Epithelial cell of esophagus (primary cell): Measurements from ENCODE around the gene CD1D.
"Not testable (repeated sequence)": the region's sequence is repeated elsewhere in the genome, so short reads cannot be mapped to it uniquely, and the experiment has no call there.

Source experiments
- DNase-seq: peaks from one replicate; pipeline ENCODE4 v3.0.0; 2010; ENCODE audit warnings: low read depth
- H3K4me3 ChIP-seq: 2 replicates; pipeline ENCODE4 v1.5.1; 2011; ENCODE audit warnings: mild to moderate bottlenecking, low read length, control low read depth
- CTCF ChIP-seq: IDR thresholded peaks from 2 replicates; pipeline ENCODE4 v1.5.1; 2011; ENCODE audit warnings: low read depth, mild to moderate bottlenecking, low read length, control low read depth, inconsistent platforms; ENCODE audit not compliant: insufficient read depth; ENCODE audit errors: missing control alignments

CD1D gene

GRCh38 chr1:158169105-158169504 is 11.6 kb upstream of the CD1D start:
- no peak overlapping the region for H3K4me3 ChIP-seq
- peak; percentile 38 for DNase-seq
- no peak for TF ChIP-seq CTCF

DNA sequence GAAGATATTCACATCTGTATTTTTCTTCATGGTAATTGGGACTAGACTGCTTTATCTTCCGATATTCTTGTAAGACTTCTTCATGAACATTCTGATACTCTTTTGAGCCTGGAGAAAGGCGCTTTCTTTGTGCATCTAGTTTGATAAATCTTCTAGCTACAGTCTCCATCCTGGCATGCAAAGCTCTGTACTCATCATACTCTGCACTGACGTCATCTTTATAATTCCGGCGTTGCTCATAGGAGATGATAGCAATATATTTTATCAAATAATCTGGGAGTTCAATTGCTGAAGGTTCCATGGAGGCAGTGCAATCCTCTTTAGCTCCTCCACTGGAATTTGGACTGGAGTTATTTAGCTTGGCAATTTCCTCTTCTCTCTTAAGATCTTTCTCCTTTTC is 4.8 kb upstream of the CD1D start:
- not testable (repeated sequence) for H3K4me3 ChIP-seq, DNase-seq

GRCh38 chr1:158176399-158176798 is 4.3 kb upstream of the CD1D start:
- no peak for DNase-seq
- no peak for TF ChIP-seq CTCF
- no peak overlapping the region for H3K4me3 ChIP-seq

- H3K4me3 ChIP-seq: peak overlapping the region; percentile 32
- DNase-seq: not testable (repeated sequence)
Observed at GRCh38 chr1:158176849-158177699, 3.6 kb upstream of the CD1D start.

DNA sequence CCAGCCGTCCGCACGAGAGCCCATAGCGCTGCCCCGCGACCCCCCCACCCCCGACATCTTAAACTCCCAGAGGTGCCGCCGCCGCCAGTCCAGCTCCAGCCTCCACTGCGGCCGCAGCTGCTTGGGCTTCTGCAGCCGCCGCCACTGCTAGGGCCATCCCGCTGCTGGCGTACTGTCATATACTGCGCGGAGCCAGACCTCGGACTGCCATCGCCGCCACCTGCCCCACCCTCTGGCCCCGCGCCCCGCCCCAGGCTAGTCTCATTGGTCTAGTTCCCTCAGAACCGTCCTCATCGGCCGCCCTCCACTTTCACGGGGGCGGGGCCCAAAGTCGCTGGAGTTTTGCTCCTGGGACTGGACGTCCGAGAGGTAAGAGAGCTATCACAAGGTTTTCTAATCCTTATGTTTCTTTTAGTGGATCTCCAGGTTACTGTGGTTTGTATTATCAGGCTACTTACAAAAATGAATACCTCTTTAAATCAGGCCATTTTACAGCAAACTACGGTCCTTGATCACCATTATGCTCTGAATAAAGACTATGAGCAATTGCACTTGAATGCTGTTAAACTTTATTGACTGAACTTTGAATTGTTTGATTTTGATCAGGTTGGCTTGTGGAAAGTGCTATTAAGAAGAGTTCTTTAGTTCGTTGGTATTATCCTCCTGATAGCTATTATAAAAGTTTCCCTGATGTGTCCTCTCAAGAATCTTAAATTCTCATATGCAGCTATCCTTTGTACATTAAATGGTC is 2.8 kb upstream of the CD1D start:
- no peak for TF ChIP-seq CTCF
- DNase-seq: peak; percentile 89
- H3K4me3 ChIP-seq: peak overlapping the region; percentile 32

DNA sequence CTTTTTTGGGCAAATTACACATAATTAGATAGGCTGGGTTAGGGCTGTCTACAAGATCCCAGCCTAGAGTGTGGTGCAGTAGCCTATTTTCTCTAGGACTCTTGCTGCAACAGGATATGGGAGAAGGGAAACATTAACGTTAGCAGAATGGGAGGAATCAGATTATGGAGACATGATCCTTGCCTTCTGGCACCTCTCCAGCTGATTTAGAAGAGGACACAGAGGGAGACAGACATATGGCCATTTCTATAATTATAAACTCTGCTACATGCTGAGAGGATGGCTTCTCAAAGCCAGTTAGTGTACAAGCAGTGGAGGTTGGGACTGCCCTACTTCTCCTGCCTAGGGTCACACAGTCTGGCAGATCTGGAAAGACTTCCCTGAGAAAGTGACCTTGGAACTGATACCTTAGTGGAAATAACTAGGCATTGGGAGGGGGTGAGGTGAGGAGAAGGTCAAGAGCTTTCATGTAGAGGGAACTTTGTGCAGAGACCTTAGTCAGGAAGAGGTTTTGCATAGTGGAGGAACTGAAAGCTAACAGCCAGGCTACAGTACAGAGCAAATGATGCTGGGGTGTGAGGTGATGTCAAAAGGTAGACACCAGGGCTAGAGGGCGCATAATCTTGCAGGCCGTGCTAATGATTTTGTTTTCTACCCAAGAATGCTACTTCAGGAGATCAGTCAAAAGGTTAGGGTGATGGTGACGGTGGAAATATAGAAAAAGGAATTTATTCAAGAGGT is 1.2 kb upstream of the CD1D start:
- no peak for DNase-seq
- no peak for TF ChIP-seq CTCF
- H3K4me3 ChIP-seq: no peak overlapping the region

DNA sequence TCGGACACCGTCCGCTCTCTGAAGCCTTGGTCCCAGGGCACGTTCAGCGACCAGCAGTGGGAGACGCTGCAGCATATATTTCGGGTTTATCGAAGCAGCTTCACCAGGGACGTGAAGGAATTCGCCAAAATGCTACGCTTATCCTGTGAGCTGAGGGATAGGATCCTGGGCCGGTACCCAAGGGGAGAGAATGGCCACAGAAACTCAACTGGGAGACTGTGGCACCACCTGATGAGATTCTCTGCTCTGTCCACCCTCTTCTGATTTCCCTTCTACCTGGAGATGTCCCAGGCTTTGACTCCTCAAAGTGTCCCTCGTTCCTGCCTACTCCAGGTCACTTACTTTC is 855 bp downstream of the CD1D start:
- H3K4me3 ChIP-seq: peak overlapping the region; percentile 63
- no peak for DNase-seq
- no peak for TF ChIP-seq CTCF
